ENCODE data around the gene GMCL1. TPM values are rescaled to one million over a fixed set of nuclear protein-coding genes. Genes with fewer than 3 reads are reported as not detected.

The GMCL1 gene
- total and polyA plus RNA-seq, 2 of the 13 experiments (the other 11 are each of a cell fraction or from before 2014, with no cell fraction given) = 18.7 to 24.0 TPM

DNA sequence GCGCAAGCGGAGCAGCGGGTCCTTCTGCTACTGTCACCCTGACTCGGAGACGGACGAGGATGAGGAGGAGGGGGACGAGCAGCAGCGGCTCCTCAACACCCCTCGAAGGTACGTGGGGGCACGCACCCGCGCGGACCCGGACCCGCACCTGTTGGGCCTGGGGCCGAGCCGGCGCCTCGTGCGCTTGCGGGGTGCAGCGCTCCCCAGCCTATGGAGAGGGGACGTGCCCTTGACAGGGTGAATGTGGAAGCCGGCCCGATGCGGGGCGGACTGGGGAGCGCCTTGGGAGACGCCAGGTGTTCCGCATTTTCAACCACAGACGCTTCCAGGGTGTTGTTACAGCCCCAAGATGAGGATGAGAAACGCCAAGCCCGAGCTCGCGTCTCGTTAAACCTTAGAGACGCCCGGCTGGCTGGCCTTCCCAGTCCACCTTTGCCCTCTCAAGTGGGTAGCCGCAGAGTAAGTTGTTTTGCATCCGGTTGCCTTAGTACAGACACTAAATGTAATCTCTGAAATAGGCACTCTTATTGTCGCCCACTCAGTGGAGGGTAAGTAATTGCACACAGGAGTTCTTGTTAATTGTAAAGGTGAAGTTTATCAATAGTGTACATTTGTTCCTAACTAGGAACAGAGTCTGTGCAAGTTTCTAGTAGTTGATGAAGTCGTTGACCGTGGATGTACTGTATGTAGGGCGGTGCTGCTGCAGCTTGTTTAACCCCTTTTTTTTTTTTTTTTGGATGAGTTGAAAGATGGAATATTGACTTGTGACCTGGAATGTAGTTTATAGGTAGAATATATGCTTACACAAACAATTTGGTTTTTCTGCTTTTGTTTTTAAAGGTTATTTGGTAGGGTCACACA, 815 bp downstream of the GMCL1 start (continued):
- no peak for TF ChIP-seq HOXA9 (CRISPR knock-in tag; IDR thresholded peaks at IDR 0.05; ENCODE audit: borderline replicate concordance)
- TF ChIP-seq, protein P1, sequence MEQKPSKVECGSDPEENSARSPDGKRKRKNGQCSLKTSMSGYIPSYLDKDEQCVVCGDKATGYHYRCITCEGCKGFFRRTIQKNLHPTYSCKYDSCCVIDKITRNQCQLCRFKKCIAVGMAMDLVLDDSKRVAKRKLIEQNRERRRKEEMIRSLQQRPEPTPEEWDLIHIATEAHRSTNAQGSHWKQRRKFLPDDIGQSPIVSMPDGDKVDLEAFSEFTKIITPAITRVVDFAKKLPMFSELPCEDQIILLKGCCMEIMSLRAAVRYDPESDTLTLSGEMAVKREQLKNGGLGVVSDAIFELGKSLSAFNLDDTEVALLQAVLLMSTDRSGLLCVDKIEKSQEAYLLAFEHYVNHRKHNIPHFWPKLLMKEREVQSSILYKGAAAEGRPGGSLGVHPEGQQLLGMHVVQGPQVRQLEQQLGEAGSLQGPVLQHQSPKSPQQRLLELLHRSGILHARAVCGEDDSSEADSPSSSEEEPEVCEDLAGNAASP (CRISPR knock-in tag; IDR thresholded peaks at IDR 0.05; ENCODE audit: borderline replicate concordance) = no peak
- TF ChIP-seq, protein P2, sequence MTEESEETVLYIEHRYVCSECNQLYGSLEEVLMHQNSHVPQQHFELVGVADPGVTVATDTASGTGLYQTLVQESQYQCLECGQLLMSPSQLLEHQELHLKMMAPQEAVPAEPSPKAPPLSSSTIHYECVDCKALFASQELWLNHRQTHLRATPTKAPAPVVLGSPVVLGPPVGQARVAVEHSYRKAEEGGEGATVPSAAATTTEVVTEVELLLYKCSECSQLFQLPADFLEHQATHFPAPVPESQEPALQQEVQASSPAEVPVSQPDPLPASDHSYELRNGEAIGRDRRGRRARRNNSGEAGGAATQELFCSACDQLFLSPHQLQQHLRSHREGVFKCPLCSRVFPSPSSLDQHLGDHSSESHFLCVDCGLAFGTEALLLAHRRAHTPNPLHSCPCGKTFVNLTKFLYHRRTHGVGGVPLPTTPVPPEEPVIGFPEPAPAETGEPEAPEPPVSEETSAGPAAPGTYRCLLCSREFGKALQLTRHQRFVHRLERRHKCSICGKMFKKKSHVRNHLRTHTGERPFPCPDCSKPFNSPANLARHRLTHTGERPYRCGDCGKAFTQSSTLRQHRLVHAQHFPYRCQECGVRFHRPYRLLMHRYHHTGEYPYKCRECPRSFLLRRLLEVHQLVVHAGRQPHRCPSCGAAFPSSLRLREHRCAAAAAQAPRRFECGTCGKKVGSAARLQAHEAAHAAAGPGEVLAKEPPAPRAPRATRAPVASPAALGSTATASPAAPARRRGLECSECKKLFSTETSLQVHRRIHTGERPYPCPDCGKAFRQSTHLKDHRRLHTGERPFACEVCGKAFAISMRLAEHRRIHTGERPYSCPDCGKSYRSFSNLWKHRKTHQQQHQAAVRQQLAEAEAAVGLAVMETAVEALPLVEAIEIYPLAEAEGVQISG (CRISPR knock-in tag; IDR thresholded peaks at IDR 0.05) = no peak
- 0 out of 4 replicates have a peak, but pooled peaks of 1 of the 2 experiments have one; percentile 27 for TF ChIP-seq POLR2A (IDR thresholded peaks at IDR 0.05; ENCODE audit: insufficient read depth in 1 of 2, low read depth in 2 of 2, low read length in 2 of 2)
- no peak for TF ChIP-seq FUBP1 (CRISPR knock-in tag; IDR thresholded peaks at IDR 0.05; ENCODE audit: borderline replicate concordance)
- peak; percentile 38 for TF ChIP-seq HNF4A (CRISPR knock-in tag; IDR thresholded peaks at IDR 0.05)
- TF ChIP-seq TARDBP (CRISPR knock-in tag; IDR thresholded peaks at IDR 0.05) = 0 out of 2 replicates have a peak, but pooled peaks have one; percentile 14
- TF ChIP-seq AHR (CRISPR knock-in tag; IDR thresholded peaks at IDR 0.05) = no peak
- TF ChIP-seq AGO1 (IDR thresholded peaks at IDR 0.05; ENCODE audit: low read depth, low read length, poor library complexity, severe bottlenecking) = no peak
- TF ChIP-seq DR1 (CRISPR knock-in tag; IDR thresholded peaks at IDR 0.05) = no peak
- 0 out of 2 replicates have a peak, but pooled peaks have one; percentile 20 for TF ChIP-seq ISL2 (CRISPR knock-in tag; IDR thresholded peaks at IDR 0.05)
- peak; percentile 20; the same call in 1 of the 2 replicates for TF ChIP-seq ZNF274 (CRISPR knock-in tag; IDR thresholded peaks at IDR 0.05)
- TF ChIP-seq ZNF260 (CRISPR knock-in tag; IDR thresholded peaks at IDR 0.05; ENCODE audit: borderline replicate concordance, low read depth) = no peak
- no peak for TF ChIP-seq ZBTB25 (CRISPR knock-in tag; IDR thresholded peaks at IDR 0.05)
- TF ChIP-seq KLF12 (CRISPR knock-in tag; IDR thresholded peaks at IDR 0.05; ENCODE audit: borderline replicate concordance) = no peak
- TF ChIP-seq KDM5A (IDR thresholded peaks at IDR 0.05; ENCODE audit: borderline replicate concordance, low read length) = peak; percentile 40; the same call in 1 of the 2 replicates
- TF ChIP-seq, protein P3, sequence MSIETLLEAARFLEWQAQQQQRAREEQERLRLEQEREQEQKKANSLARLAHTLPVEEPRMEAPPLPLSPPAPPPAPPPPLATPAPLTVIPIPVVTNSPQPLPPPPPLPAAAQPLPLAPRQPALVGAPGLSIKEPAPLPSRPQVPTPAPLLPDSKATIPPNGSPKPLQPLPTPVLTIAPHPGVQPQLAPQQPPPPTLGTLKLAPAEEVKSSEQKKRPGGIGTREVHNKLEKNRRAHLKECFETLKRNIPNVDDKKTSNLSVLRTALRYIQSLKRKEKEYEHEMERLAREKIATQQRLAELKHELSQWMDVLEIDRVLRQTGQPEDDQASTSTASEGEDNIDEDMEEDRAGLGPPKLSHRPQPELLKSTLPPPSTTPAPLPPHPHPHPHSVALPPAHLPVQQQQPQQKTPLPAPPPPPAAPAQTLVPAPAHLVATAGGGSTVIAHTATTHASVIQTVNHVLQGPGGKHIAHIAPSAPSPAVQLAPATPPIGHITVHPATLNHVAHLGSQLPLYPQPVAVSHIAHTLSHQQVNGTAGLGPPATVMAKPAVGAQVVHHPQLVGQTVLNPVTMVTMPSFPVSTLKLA (IDR thresholded peaks at IDR 0.05) = no peak
- no peak for TF ChIP-seq KLF9 (CRISPR knock-in tag; IDR thresholded peaks at IDR 0.05; ENCODE audit: low read depth)
- no peak for TF ChIP-seq SRF (IDR thresholded peaks at IDR 0.05; ENCODE audit: low read depth, low read length)
- TF ChIP-seq ZSCAN12 (CRISPR knock-in tag; IDR thresholded peaks at IDR 0.05) = no peak
- TF ChIP-seq GFI1 (CRISPR knock-in tag; IDR thresholded peaks at IDR 0.05; ENCODE audit: borderline replicate concordance) = no peak
